Liver (tissue), 3 donors: ENCODE measurements around the gene GPR32.

Experiments used
- CTCF ChIP-seq: fragments of 150-350 bp; IDR thresholded peaks from 2 replicates; pipeline ENCODE4 v1.5.1; 2017; ENCODE audit warnings: improper control_type of control experiment, low read depth, low read length; ENCODE audit not compliant: missing input control
- GABPA ChIP-seq, 2 donors: IDR thresholded peaks in 1 of 2; conservative IDR thresholded peaks in 1 of 2; 2 replicates each; pipeline ENCODE4 v1.6.1; 2016; ENCODE audit warnings: antibody characterized with exemption in 2 of 2, mild to moderate bottlenecking in 1 of 2, moderate library complexity in 1 of 2
- YY1 ChIP-seq: IDR thresholded peaks from 2 replicates; pipeline ENCODE4 v1.6.1; 2016; ENCODE audit warnings: antibody characterized with exemption, mild to moderate bottlenecking
- donor health status: healthy.
- donor health status: healthy.

- TF ChIP-seq YY1 (no peak), CTCF (no peak), GABPA (IDR thresholded peaks at IDR 0.05 in 1 of 2, conservative IDR thresholded peaks at IDR 0.05 in 1 of 2) (no peak)
Observed at GRCh38 chr19:50725911-50726230, 44.4 kb upstream of the GPR32 start.
